Urothelium cell line (cell line): Measurements from ENCODE around the gene ATXN7L3B.
"Not testable (repeated sequence)": the region's sequence is repeated elsewhere in the genome, so short reads cannot be mapped to it uniquely, and the experiment has no call there.

Experiments
- DNase-seq: peaks from one replicate; pipeline ENCODE4 v3.0.0; 2011; ENCODE audit warnings: low spot score, mixed read lengths
- FAIRE-seq: peaks from 2 replicates; lab custom pipeline; 2011; peaks lifted over from hg19 to GRCh38; lab: Jason Lieb, UNC

ATXN7L3B gene, protein sequence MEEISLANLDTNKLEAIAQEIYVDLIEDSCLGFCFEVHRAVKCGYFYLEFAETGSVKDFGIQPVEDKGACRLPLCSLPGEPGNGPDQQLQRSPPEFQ

DNA sequence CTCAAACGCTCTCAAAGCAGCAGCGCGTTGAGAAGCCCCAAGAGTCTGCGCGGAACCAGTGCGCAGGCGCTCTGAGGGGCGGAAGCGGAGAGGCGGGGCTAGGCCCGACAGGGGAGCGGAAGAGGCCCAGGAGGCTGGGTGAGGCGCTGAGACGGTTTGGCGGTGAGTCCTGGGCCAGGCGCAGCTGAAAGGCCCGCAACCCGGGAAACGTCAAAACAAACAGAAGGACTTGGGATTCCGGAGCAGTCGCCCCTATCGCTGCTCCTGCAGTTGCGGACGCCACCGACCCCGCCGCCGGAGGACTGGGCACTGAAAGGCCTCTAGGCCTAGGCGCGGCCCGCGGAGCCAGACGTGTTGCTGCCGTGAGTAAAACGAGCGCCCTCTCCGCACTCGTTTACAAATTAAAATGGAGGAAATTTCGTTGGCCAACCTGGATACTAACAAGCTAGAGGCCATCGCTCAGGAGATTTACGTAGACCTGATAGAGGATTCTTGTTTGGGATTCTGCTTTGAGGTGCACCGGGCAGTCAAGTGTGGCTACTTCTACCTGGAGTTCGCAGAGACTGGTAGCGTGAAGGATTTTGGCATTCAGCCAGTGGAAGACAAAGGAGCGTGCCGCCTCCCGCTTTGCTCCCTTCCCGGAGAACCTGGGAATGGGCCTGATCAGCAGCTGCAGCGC is at the start of gene ATXN7L3B:
Gene ATXN7L3B, plus strand, starts transcription at position 129 of the 679 bp plus-strand sequence. Its CDS starts 278 bp downstream, at position 407.
- FAIRE-seq (no peak), DNase-seq (peak; percentile 88)

DNA sequence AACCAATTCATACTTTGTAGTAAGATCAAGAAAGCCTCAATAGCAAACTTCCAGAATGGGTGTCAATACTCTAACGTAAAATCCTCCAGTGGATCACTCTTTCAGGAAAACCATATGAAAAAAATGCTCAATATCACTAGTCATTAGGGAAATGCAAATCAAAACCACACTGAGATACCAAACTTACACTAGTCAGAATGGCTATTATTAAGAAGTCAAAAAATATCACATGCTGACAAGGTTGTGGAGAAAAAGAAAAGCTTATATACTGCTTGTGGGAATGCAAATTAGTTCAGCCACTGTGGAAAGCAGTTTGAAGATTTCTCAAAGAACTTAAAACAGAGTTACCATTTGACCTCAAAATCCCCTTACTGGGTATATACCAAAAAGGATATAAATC is 49.5 kb upstream of the ATXN7L3B start:
- DNase-seq (no peak), FAIRE-seq (no peak)

DNA sequence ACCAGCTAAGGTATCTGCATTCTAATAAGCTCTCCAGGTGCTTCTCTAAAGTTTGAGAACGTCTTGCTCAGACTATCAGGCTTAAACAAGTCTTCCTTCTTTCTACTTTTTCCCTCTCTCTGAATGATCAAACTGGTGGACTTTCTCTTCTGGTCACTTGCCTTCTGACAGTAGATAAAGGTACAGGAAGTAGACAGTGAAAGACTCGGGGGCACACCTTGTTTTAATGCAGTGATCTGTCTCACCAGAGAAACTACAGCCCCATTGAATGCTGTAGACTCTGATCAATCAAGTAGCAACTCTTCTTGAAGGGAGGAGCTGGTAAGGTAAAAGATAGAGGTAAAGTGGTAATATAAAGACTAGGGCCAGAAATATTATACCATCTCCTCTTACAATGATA is 48.1 kb upstream of the ATXN7L3B start:
- DNase-seq (no peak), FAIRE-seq (no peak)

DNA sequence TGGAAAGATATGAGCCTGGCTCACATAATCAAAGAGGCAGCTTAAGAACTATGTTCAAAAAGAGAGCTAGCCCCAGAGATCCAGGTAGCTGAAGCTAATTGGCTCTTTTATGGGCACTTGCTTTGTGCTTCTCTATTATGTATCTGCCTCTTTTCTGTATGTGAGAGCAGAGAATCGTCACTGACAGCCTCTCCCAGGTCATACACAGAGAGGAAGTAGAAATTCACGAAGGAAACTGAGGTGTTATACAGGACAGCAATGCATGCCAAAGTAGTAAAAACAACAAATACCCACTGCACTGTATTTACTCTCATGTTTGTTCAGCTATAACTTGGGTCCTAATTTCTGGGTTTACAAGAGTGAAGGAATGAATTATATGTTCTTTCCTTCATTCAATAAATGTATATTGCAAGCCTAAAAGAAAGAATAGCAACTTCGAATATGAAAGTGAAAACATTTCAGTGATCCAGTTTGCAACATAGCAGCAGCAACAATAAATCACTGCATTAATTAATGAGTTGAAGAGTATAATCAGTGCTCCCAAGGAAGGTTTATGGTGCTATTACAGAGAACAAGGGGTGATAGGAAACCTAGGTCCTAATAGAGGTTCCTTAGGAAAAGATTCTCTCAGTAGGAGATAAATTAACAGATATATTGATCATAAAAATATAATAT is 47.1 kb upstream of the ATXN7L3B start:
- FAIRE-seq = no peak
- DNase-seq = no peak

DNA sequence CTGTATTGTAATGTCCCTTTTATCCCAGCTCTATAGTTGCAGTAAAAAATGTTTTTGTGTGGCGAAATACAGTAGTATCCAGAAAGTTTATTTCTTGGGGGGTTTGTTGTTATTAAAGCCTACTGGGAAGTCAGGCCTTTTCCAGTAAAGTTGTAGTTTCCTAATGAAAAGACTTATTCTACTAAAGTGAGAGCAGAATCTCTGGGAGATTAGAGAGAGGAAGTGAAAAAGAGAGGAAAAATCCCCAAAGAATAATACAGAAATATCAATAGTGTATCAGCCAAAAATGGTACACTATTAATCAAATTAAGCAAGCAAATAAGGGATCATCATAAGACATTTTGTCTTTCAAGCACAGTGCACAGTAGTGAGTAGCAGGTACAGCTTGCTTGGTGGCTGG is 46.3 kb upstream of the ATXN7L3B start:
- FAIRE-seq (no peak), DNase-seq (no peak)

DNA sequence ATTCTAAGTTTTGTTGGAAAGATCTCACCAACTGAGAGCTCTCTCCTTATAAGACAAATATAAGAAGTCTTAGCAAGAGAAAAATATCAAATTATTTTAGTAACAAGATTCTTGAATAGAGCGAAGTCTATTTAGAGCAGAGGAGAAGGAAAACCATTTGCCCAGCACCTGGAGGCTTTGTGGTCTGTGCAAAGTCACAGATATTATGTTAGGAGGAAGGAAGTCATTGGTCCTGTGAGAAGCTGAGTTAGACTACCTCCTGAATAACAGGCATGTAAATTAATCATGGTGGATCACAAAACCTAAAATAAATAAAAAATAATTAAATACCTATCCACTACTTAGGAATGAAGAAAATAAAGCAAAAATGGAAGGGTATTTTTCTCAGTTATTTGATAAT is 38.4 kb upstream of the ATXN7L3B start:
- DNase-seq (no peak), FAIRE-seq (no peak)

DNA sequence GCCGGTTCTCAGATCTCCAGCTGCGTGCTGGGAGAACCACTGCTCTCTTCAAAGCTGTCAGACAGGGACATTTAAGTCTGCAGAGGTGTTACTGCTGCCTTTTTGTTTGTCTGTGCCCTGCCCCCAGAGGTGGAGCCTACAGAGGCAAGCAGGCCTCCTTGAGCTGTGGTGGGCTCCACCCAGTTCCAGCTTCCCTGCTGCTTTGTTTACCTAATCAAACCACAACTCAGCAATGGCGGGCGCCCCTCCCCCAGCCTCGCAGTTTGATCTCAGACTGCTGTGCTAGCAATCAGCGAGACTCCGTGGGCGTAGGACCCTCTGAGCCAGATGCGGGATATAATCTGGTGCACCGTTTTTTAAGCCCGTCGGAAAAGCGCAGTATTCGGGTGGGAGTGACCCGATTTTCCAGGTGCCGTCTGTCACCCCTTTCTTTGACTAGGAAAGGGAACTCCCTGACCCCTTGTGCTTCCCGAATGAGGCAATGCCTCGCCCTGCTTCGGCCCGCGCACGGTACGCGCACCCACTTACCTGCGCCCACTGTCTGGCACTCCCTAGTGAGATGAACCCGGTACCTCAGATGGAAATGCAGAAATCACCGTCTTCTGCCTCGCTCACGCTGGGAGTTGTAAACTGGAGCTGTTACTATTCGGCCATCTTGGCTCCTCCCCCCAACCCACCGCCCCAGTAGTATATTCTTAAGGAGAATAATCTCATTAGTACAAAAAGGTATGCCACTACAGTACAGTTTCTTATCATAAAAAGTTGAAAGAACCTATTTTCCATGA is 28.6 kb upstream of the ATXN7L3B start:
- FAIRE-seq, DNase-seq: not testable (repeated sequence)

DNA sequence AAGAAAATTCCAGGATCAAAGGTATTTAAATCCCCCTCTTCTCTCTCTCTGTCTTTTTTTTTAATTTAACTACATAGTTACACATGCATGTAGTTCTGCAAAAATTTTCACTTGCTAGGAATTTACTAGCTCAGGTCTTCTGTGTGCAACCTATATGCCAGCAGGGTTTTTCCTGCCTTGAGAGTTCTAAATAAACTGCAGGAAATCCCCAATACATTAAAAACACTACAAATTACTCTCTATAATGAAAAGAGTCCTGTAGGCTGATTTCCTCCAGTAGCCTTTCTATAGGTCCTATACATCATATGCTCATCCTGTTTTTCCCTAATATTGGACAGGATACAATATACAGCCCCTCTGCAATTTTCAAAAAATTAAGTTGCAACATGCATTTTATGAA is 27.7 kb upstream of the ATXN7L3B start:
- FAIRE-seq = no peak
- no peak for DNase-seq

DNA sequence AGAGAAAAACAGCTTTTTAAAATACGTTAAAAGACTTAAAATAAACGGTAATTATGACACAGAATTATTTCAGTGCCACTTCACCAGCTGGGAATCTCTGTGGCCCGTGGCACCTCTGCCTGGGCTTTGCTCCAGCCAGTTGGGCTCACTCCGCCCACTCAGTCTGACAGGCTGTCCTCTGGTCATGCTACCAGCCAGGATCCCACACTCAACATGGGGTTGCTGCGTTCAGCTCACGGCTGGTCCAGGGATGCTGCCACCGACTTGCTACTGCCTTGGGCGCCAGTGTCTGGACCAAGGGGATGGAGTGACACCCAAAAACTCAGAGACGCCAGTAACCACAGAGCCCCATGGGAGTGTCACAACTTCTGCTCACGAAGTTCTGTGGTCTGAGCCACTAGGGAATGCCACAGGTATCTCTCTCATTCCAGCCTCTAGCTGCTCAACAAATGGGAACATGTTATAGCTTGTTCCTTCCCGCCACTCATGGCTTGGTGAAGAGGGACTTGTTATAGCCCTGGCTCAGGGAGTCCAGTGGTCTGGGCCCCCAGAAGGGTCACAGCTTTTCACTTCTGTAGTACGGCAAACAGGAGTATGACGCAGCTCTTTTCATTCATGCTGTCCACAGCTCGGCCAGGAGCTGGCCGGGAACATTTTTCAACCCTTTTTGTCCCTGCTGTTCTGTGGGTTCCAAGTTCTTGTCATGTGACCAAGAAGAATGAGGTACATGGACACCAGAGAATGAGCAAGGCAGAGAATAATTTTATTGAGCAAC is 23.4 kb upstream of the ATXN7L3B start:
- DNase-seq (no peak), FAIRE-seq (no peak)

DNA sequence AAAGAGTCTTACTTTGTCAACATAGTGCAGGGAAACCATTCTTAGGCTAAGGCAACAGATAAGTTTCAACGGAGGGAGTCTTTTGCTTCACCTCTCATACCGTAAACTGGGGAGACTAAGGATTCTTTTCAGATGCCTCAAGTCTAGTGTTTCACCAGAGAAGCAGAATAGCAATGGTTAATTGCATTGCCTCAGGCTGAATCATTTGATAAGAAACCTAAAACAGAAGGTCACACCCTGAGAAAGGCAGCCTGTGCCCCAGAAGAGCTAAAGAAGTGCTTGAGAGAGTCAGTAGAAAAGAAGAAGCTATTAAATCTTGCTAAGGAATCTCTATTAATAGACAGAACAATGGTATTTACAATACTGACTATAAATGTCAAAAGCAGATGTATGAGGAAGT is 21.8 kb upstream of the ATXN7L3B start:
- DNase-seq (no peak), FAIRE-seq (no peak)

DNA sequence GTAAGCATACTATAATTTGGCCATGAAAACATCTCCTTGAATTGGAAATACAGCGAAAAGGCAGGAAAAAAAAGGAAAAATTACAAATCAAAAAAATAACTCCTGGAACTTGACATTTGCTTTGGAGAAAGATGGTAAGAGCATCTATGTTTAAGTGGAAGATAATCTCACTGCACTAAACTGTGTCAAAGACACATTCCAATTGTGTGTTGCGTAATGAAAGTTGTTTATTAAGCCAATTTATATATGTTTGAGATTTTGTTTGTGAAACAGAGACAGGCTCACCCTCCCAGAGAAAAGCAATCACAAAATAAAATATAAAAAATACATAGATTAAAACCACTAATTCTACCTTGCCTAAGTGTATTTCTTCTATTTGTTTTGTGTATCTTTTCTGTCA is 11.1 kb upstream of the ATXN7L3B start:
- DNase-seq (no peak), FAIRE-seq (no peak)

DNA sequence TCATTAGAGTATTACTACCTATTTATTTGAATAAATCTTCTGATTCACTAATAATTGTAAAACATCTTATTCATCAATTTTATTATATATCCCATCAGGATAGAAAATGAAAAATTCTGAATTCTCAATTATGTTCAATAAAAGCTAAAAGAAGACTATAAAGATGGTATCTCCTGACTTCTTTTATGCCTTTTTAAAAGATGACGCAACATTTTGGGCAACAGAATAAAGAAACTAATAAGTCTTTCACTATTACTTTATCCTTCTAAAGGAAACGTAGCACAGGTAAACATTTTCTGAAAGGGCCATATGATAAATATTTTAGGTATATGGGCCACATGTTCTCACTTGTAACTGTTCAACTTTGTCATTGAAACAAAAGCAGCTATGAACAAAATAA is 10.1 kb upstream of the ATXN7L3B start:
- DNase-seq (no peak), FAIRE-seq (no peak)

DNA sequence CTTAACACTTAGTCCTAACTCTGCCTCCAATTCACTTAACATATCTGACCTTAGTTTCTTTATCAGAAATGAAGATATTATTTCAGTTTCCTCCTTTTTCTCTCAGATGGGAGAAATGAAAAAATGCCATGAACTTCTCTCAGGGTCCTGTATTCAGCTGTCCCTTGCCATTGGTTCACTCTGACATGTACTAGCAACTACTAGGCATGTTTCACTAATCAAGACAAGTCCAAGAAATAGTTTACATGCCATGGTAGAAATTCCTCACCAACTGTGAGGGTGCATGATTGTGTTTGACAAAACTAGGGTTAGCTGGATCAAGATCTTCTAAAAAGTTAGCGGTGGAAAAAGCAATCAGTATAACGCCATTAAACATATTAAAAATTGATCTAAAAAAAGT is 7.0 kb upstream of the ATXN7L3B start:
- no peak for FAIRE-seq

DNA sequence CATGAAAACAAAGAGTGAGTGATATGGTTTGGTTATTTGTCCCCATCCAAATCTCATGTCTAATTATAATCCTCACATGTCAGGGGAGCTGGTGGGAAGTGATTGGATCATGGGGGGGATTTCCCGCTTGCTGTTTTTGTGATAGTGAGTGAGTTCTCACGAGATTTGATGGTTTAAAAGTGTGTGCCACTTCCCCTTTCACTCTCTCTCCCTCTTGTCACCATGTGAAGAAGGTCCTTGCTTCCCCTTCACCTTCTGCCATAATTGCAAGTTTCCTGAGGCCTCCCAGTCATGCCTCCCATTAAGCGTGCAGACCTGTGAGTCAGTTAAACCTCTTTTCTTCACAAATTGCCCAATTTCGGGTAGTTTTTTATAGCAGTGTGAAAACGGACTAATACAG is 2.1 kb upstream of the ATXN7L3B start:
- DNase-seq = no peak
- no peak for FAIRE-seq

More for the DNA sequence above, 7.0 kb upstream of the ATXN7L3B start:
- no peak for DNase-seq

DNA sequence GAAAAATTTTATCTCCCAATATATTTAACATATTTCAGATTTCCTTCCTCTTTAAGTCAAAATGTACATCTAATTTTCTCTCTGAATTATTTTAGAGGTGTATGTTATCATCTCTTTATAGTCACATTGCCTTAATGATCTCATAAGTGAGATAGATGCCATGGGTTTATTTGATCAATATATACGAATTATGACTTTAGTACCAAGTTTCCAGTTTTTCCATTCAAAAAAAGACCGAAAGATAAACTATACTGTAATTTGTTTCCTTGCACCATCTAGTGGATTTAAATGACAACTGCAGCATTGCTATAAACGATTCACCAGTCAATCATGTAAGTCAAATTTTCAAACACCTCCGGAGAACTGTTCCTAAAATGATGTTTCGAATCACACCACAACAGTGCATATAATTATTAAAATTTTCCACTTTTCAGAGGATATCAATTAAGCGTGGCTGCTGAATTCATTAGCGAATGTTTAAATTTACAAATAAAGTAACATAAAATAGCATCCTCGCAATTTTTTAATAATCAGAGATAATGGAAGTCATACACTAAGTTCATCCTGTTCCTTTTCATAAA is 419 bp upstream of the ATXN7L3B start:
- peak; percentile 20 for DNase-seq
- FAIRE-seq = no peak

DNA sequence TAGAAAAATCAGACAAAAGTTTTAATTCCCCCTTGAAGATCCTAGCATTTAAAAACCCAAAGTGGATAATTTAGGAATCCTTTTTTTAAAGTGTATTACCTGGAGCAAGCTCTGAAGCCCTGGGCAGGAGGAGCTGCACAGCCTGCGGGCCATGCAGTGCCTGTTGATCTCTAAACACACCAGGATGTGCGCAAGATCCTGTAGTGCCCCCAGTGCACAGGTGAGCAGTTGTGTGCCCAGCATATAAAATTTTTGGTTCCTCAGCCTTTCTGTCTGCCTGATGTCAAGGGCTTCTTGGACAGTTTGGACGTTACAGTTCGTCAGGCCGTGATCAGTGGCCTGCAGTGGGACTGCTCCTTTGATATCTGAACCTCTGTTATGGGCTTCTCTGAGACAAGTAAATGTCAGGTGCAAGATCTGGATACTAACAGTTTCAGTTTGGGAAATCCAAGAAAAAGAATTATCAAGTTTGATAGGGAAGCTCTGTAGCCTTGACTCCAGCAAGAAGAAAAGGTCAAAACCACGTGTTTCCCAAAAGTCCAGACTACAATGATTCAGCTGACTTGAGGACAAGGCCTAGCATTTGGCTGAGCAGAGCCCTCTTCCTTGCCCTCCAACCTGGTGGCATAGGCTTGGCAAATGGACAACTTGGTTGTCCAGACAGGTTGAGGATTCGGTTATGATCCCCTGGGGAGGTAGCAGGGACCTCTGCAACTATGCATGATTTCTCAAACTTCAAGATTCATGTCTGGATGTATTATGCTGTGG is 1.0 kb downstream of the ATXN7L3B start:
- FAIRE-seq (no peak), DNase-seq (no peak)

DNA sequence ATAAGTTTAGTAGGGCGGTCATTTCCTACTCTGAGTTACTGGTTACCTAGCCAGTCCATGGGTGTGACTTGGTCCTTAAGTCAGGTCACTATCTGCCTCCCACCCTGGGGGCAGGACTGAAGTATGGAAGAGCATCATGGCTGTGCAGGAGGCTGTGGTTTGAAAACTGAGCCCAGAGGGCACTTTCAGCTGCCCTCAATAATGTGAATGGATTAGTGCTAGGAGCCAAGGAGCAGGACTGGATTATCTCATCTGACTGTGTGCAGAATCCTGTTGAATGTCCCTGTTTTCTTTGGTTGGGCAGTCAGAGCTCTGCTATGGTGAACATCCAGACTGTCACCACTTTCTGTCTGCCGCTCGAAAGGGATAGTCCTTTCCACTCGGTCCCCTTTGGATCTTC is 1.6 kb downstream of the ATXN7L3B start:
- DNase-seq (no peak), FAIRE-seq (no peak)

DNA sequence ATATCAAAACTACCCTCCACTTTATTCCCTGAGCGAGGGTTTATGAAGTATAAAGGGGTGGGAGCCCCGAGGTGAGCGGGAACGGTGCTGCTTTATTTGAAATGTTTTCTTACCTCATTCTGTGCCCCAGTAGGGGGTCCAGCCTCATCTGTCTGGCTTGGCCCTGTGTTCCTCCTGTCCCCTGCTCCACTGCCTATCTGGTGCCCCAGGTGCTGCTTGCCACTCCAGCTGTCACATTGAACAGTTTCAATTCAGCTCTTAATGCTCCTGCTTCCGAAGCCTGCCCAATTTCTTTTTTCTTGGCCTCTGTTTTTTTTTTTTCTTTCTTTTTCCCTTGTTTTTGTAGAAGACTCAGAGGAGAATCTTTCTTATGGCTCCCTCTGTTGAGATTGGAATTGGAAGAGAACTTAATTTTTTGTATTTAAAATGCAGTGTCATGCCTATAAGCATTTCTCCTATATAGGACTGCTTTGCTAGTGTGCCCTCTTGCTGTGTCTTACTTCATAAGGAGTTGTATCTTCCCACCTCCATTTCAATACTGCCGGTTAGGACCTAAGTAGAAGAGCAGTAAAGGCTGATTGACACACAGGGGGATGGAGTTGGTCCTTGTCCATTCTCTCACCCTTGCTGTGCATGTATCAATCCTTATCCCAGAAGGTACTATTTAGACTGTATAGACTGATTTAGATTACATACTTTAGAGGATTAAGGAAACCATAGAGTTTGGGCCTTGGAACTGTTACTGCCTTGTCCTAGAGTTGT is 2.3 kb downstream of the ATXN7L3B start:
- FAIRE-seq (no peak), DNase-seq (no peak)

DNA sequence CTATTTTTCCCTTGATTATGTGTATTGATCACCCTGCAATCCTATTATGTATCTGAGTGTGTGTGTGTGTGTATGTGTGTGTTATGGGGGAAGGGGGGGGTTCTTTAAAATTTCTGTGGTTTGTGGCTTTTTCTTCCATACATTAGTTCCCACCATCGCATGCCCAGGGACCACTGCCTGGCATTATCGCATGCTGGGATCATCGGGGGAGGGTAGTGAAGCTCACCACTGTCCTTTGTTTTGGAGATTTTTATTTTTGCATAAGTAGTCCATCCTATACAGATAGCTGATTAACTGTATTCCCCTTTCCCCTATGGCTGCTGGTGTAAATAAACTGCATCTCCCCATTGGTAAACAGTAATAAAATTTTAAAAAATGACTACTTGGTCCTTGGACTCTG is 3.4 kb downstream of the ATXN7L3B start:
- no peak for FAIRE-seq

More for the DNA sequence above, 3.4 kb downstream of the ATXN7L3B start:
- DNase-seq = no peak
